GM19455 (cell line): ENCODE measurements around the gene PEMT.
"Not testable (repeated sequence)": the region's sequence is repeated elsewhere in the genome, so short reads cannot be mapped to it uniquely, and the experiment has no call there.

Source experiments
- ATAC-seq: cut with Tn5 transposase; IDR thresholded peaks from one replicate; pipeline ENCODE4 v1.9.1; 2021; ENCODE audit not compliant: unreplicated experiment

PEMT gene

DNA sequence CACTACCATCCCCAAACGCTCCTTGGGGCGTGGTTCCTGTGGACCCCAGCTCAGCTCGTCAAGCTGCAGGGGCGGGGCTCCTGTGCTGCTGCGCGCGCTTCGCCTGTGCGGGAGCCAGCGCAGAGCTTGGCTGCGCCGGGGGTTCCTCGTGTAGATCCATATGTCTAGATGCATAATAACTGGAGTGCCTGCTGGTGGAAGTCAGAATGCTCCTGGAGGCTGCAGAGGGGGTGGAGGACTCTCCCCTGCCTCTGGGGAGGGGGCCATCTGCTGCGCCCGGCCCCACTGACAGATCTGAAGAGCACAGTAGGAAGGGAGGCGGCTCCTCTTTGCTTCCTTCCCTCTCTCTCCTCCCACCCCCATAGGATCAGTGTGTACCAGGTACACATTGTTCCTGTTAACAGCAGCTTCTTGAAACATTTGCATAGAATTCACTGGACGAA lies 99.9 kb downstream of the PEMT start:
- no peak for ATAC-seq

DNA sequence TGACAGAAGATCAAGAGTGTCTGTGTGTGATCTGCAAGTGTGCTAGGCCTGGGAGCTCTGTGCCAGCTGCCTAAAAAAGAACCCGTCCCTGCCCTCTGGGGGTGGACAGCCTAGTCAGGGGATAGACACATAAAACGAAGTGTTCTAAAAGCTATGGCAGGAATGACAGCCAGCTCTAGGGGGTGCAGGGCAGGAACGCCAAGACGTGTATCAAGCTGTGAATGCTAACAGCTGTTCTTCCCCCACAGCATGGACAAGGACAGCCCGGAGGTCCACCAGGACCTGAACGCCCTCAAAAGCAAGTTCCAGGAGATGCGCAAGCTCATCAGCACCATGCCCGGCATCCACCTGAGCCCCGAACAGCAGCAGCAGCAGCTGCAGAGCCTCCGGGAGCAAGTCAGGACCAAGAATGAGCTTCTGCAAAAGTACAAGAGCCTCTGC lies 100.5 kb downstream of the PEMT start:
- ATAC-seq = no peak

DNA sequence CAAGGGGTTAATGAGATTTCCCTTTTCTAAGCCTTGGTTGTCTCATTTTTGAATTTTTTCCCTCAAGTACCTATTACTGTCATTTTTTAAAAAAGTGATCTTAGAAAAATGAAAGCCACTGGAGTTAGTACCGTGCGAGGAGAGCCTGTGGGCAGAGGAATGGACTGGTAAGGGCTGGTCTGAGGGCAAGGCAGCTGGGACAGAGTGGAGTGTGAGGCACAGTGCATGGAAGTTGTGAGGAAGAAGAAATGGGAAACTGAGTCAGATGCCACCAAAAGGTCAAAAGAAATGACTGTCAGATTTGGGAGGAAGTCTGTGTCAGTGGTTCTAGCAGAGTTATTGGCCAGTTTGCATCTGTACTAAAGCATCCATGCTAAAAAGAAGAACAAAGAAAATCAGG lies 103.5 kb downstream of the PEMT start:
- ATAC-seq = no peak

DNA sequence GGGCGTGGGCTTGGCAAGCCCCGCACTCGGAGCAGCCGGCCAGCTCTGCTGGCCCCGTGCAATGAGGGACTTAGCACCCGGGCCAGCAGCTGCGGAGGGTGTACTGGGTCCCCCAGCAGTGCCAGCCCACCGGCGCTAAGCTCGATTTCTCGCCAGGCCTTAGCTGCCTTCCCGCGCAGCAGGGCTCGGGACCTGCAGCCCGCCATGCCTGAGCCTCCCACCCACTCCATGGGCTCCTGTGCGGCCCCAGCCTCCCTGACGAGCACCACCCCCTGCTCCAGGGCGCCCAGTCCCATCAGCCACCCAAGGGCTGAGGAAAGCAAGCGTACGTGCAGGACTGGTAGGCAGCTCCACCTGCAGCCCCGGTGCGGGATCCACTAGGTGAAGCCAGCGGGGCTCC lies 105.1 kb downstream of the PEMT start:
- not testable (repeated sequence) for ATAC-seq

DNA sequence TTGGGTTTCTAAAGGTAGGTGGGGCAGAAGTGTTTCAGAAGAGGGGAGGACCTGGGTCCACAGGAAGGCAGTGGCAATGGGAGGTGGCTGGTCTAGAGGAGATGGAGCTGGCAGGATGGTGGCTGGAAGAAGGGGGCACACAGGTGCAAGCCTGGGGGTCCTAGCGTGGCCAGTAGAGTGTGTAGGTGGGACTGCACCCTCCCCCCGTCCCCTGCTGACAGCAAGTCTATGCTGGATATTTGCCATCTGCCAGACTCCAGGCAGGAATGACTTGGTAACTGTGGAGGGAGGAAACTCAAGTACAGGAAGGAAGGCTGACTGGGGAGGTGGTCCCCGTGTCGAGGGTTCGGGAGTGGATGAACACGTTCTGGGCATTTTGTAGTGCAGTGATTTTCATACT lies 106.1 kb downstream of the PEMT start:
- ATAC-seq = no peak

DNA sequence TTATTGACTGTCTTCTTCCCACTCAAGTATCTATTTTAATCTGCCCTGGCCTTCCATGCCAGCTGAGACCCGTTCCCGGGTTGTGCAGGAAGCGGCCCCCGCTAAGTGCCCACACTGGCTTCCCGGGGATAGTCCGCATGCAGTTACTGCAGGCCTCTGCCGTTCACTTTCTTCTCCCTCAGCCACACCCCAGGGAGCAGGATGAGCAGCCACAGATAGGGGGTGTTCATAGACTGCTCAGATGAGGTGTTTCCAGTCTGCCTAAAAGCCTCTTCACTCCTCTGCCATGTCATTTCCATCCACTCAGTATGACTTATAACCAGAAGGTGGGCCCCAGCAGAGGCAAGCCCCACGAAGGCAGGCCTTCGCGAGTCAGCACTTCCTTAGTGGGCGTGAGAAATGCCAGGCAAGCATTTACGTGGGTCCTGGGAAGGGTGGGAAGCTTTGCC lies 107.0 kb downstream of the PEMT start:
- ATAC-seq = no peak

DNA sequence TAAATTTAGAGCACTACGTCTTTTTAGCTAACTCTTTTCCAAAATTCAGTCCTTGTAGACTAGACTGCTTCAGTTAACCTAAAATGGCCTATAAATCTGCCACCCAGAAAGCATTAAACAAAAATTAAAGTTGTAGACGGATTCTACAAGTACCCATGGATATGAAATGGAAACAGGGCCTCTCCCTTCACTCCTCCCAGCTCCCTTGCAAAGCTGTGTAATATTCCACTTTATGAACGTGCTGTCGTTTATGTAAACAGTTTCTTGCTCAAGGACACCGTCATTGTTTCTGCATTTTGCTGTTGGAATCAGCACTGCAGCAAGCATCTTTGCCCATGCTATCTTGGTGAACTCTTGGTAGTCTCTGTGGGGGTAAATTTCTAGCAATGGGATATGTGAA lies 109.6 kb downstream of the PEMT start:
- no peak for ATAC-seq

DNA sequence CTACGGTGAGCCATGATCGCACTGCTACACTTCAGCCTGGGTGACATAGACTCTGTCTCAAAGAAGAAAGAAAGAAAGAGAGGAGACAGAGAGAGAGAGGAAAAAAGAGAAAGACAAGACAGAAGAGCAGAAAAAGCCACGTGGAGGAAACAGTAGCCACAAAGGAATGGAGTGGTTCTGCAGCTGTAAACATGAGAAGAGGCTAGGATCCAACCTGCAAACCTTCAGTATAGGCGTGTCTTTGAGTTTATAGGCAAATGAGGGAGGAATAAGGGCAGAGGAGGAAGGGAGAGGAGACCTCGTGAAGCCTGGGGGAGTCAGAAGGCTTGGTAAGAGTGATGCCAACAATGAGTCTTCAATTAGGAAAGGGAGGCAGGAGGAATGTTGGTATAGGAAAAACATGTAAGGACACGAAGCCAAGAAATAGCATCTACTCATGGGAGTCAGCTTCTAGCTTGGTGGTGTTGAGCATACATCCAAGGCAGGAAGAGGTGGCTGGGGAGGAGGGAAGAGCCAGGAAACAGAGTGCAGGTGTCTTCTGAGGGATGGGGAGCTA lies 110.8 kb downstream of the PEMT start:
- no peak for ATAC-seq

DNA sequence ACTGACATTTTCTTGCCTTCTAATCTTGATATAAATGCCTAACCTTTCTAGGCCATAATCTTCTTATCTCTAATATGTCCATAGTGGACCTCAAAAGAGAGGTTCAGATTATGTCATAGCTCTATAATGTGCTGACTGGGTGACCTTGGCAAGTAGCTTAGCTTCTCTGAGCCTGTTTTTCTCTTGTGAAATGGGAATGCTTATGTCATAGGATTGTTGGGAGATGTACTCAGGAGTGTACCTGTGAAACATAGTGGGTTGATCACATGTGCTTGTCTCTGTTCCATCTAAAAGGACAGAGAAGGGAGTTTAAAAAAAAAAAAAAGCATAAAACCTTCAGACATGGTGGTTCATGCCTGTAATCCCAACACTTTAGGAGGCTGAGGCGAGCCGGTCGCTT lies 112.3 kb downstream of the PEMT start:
- ATAC-seq = no peak

DNA sequence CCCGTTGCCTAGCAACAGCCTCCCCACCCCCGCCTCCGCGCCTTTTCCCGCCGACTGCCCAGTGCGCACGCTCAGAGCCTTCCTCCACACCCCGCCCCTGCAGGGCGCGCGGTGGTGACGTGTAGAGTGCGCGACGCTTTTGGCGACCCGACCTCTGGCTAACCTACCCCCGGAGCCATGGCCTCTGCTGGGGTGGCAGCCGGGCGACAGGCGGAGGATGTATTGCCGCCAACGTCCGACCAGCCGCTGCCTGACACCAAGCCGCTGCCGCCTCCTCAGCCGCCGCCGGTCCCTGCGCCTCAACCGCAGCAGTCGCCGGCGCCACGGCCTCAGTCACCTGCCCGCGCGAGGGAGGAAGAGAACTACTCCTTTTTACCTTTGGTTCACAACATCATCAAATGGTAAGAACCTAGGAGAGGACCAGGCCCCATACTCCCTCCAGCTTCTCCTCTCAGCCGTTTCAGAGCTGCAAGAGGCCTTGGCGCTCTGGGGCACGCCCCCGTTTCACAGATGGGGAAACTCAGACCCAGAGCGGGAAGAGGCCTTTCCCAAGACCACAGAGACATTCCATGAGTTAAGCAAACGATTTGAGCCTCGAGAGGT lies 114.5 kb downstream of the PEMT start, which contains the start of gene MED9:
TSS of gene MED9 (plus strand) at position 136 of the 603 bp plus-strand sequence. CDS start at position 178, 42 bp downstream.
- peak; percentile 61 for ATAC-seq

DNA sequence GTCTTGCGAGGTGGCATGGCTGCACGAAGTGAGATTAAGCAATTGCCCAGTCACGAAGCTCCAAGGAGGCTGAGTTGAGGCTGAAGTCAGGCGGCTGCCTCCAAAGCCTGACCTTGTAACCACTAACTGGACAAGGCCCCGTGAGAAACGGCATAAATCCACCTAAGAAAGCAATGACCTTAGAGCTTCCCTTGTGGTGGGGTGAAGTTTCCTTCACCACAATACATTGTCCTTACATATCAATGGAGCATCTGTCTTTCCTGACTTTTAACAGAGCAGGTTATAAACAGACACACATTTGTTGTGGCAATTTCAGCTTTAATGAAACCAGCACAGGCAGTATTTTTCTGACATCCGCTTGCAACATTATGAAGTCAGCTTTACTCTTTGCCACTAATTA lies 117.2 kb downstream of the PEMT start:
- no peak for ATAC-seq

DNA sequence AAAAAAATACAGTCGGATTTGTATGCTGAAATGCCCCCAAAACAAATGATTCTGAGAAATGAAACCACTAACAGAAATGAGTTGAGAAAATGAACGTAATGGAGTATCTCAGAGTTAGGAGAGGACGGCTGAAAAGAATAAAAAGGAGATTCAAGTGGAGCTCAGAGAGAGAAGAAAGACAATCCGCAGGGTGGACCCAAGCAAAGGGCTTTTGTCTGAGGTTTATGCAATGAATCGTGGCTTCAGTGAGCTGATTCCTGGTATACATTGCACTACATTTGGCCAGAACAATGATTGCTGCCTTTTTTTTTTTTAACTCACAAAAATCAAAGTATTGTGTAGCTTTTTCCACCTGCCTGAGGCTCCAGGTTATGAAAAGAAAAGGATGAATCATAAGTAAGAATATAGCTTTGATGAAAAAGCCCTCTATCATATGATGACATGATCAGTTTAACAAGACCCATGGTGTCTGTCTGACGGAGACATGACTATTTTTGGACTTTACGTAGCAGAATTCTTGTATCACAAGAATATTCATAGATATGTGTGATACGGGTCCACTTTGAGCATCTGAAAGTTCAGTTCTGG lies 119.1 kb downstream of the PEMT start:
- ATAC-seq = no peak

DNA sequence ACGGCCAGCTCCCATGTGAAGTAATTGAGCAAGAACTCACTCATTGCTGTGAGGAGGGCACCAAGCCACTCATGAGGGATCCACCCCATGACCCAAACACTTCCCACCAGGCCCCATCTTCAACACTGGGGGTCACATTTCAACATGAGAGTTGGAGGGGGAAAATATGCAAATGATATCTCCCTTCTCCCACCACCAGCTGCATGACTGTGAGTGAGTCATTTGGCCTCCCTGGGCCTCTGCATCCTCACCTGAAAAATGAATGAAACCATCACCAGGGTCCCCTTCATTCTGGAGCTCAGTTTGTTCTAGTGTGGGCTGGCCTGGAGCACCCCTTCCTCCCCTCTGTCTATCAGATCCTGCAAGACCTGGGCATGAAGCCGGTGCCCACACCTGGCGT lies 121.5 kb downstream of the PEMT start:
- no peak for ATAC-seq

DNA sequence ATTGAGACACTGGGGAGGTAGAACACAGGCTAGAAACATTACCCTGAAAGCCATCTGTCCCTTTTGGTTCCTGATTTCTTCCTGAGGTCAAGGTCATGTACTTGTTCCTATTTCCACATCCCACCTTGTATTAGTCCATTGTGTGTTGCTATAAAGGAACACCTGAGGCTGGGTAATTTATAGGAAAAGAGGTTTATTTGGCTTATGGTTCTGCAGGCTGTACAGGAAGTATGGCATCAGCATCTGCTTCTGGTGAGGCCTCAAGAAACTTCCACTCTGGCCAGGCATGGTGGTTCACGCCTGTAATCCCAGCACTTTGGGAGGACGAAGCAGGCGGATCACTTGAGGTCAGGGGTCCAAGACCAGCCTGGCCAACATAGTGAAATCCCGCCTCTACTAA lies 122.2 kb downstream of the PEMT start:
- ATAC-seq = no peak

DNA sequence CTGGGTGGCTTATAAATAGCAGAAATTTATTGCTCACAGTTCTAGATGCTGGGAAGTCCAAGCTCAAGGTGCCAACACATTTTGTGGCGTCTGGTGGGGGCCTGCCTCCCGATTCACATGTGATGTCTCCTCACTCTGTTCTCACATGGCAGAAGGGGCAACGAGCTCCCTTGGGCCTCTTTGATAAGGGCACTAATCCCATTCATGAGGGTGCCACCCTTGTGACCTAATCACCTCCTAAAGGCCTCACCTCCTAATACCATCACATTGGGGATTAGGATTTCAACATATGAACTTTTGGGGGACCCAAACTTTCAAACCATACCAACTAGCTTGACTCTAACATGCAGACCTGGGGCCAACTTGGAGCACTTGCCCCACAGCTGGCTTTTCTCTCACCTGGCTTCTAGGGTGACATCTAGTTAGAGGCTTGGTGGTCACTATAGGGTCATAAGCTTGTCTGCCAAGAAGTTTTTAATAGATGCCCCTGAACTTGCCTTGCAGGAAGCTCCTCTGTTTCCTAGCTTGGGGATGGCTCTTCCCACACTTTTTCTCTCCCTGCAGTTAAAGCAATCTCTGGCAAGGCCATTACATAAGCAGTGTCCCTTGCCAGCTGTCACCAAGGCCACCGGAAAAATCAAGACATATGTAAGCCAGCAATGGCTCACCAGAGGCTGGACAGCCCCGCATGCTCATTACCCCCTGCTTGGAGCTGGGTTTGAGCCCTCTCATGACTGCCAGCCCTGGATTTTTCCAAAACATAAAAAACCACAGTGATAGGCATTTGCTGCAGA lies 123.1 kb downstream of the PEMT start:
- no peak for ATAC-seq

DNA sequence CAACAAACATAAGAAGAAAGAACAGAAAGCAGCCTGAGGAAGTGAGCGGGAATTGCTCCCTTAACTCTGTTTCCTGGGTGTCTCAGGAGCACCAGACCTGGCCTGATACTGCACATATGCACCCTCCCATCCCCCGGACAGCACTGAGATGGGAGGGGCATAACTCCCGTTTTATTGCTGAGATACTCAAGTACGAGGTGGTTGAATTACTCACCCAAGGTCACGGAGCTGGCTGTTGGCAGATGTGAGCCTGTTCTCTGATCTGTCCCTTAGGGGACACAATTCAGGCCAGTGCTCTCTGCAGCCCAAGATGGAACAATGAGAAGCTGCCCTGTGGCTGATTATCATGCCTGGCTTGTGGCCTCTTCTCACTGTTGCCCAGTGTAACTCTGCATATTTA lies 123.8 kb downstream of the PEMT start:
- ATAC-seq = no peak

DNA sequence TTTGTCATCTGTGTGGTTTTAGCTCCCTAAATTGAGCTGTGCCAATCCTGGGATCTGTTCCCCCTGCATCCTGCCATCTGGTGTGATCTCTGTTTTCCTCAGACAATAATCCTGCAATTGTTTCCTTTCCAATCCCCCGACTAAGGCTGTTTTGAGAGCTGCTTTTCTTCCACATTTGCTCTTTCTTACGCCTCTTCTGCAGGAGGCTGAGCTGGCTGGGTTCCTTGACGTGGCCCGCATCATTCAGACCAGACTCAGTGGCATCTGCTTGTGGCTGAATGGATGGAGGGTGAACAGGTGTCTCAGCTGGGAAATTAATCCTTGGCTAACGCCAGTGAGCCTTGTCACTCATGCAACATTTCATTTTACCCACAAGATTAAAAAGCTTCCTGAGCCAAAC lies 124.5 kb downstream of the PEMT start:
- ATAC-seq = no peak

DNA sequence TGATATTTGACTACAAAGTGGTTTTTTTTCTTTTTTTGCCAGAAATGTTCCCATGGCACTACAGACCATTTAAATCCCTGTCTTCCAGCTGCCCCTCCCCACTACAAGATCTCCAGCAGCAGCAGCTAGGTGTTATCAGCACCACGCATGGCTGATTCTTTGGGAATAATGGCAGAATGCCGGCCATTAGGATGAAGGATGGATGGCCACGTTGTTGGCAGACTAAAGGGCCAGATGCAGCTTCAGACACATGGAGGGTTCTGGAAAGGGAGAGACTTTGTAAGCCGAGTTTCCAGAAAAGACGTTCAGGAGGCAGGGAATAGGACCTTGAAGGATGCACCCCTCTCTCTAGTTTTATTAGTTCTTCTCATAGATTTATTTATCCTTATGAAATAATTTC lies 125.0 kb downstream of the PEMT start:
- no peak for ATAC-seq

DNA sequence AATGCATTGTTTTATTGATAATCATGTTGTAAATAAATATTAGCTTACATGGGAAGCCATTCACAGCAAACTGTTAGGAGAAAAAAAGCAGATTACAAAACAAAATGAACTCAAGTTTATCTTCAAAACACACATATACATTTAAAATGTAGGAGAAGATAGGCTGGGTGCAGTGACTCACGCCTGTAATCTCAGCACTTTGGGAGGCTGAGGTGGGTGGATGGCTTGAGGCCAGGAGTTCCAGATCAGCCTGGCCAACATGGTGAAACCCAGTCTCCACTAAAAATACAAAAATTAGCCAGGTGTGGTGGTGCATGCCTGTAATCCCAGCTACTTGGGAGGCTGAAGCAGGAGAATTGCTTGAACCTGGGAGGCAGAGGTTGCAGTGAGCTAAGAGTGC lies 125.6 kb downstream of the PEMT start:
- ATAC-seq = not testable (repeated sequence)

DNA sequence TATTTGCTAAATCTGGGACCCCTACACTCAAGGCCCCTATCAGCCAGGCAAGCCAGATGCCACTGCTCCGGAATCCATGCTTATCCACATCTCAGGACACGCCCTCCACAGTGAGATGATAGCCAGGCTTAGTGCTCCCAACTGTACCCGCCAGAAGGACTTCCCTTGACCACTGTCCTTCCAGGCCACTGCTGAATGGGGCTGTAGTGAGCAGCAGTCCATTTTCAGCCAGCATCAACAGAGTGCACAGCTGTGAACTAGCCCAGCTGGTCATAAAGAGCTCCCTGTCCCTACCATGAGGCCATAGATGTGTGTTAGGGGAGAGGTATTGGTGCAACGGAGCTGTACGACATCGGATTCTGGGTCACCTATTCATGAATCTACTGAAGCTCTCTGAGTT lies 127.7 kb downstream of the PEMT start:
- ATAC-seq = no peak

DNA sequence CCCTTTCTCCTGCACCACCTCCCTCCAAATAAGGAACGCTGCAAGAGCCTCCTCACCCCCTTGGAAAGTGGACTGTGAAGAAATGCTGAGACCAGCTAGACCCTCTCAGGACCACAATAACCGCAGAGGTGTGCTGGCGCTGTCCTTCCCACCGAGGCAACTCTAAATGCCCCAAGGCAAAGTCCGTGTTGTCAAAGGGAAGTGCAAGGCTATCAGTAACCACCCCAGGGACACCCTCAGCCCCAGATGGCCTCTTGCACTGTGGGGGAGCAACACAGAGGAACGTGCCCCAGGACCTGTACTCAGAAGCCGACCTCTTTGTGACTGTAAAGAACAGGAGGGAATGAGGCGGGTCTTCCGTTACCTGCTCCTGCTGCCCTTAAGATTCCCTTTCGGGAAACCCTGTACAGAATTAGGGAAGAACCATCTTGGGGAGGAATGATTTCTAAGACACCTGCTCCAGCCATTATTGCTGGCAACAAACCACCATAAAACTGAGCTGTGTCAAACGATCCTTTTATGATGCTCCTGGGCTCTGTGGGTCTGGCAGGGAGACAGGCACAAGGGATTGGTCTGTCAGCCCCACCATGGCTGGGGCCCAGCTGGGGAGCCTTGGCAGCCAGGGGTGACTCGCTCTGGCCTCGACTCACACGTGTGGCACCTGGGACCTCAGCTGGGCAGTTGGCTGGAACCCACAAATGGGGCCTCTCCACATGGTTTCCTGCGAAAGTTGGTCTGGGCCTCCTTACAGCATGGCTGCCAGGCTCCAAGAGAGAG lies 129.3 kb downstream of the PEMT start:
- no peak for ATAC-seq
